NCI-H128 (cell line): ENCODE data around the gene SPIB.
"Not testable (repeated sequence)": the region's sequence is repeated elsewhere in the genome, so short reads cannot be mapped to it uniquely, and the experiment has no call there.

Experiments used
- DNase-seq: peaks from one replicate; lab custom pipeline; 2025; ENCODE audit not compliant: unreplicated experiment; lab: John Stamatoyannopoulos, UW

SPIB gene

GRCh38 chr19:50435221-50435620, 16.5 kb downstream of the SPIB start:
- no peak for DNase-seq

- no peak for DNase-seq
Measured at GRCh38 chr19:50435627-50436026, 16.9 kb downstream of the SPIB start.

- DNase-seq: no peak
Measured at GRCh38 chr19:50437862-50438449, 19.2 kb downstream of the SPIB start.

GRCh38 chr19:50439130-50439529, 20.4 kb downstream of the SPIB start:
- not testable (repeated sequence) for DNase-seq

- DNase-seq: no peak
Measured at GRCh38 chr19:50444059-50444458, 25.3 kb downstream of the SPIB start.

- DNase-seq: no peak
Measured at GRCh38 chr19:50447053-50447452, 28.3 kb downstream of the SPIB start.

- no peak for DNase-seq
Measured at GRCh38 chr19:50447750-50448149, 29.0 kb downstream of the SPIB start.

GRCh38 chr19:50449236-50449899, 30.6 kb downstream of the SPIB start:
- no peak for DNase-seq

- no peak for DNase-seq
Measured at GRCh38 chr19:50450369-50451222, 31.9 kb downstream of the SPIB start.

- DNase-seq: no peak
Measured at GRCh38 chr19:50451223-50451534, 32.4 kb downstream of the SPIB start.

GRCh38 chr19:50453243-50453642, 34.5 kb downstream of the SPIB start:
- DNase-seq: no peak

GRCh38 chr19:50455992-50456391, 37.3 kb downstream of the SPIB start:
- DNase-seq: no peak

GRCh38 chr19:50457300-50457699, 38.6 kb downstream of the SPIB start:
- no peak for DNase-seq

GRCh38 chr19:50458396-50459066, 39.8 kb downstream of the SPIB start:
- DNase-seq: no peak

- no peak for DNase-seq
Measured at GRCh38 chr19:50459067-50459456, 40.3 kb downstream of the SPIB start.

- DNase-seq: no peak
Measured at GRCh38 chr19:50459638-50460037, 40.9 kb downstream of the SPIB start.

- no peak for DNase-seq
Measured at GRCh38 chr19:50460161-50460765, 41.5 kb downstream of the SPIB start.

- peak; percentile 44 for DNase-seq
Measured at GRCh38 chr19:50461066-50461875, 42.5 kb downstream of the SPIB start.

GRCh38 chr19:50462970-50463369, 44.2 kb downstream of the SPIB start:
- no peak for DNase-seq

GRCh38 chr19:50464348-50464747, 45.6 kb downstream of the SPIB start:
- DNase-seq: no peak
